NT2/D1 (cell line): ENCODE data around the gene FPGS.

Experiments
- DNase-seq: peaks from one replicate; pipeline ENCODE4 v3.0.0-alpha.2; 2011; ENCODE audit warnings: low read depth, low spot score
- H3K27me3 ChIP-seq: 2 replicates; pipeline ENCODE4 v1.6.0; 2011; ENCODE audit warnings: mild to moderate bottlenecking; ENCODE audit not compliant: insufficient read length, insufficient read depth
- H3K36me3 ChIP-seq: 2 replicates; pipeline ENCODE4 v1.6.1; 2011; ENCODE audit warnings: mild to moderate bottlenecking, low read length, mixed read lengths; ENCODE audit not compliant: insufficient read depth, insufficient read length
- H3K4me1 ChIP-seq: 2 replicates; pipeline ENCODE4 v1.5.1; 2011; ENCODE audit not compliant: insufficient read depth, insufficient read length
- H3K4me3 ChIP-seq: 2 replicates; pipeline ENCODE4 v1.5.1; 2011; ENCODE audit warnings: low read depth; ENCODE audit not compliant: insufficient read length
- H3K9ac ChIP-seq: 2 replicates; pipeline ENCODE4 v1.6.0; 2011; ENCODE audit warnings: low read depth; ENCODE audit not compliant: insufficient read length
- H3K9me3 ChIP-seq: 2 replicates; pipeline ENCODE4 v1.5.1; 2011; ENCODE audit warnings: mild to moderate bottlenecking, low read length; ENCODE audit not compliant: insufficient read depth
- SUZ12 ChIP-seq: IDR thresholded peaks from 2 replicates; pipeline ENCODE4 v1.6.1; 2011; ENCODE audit not compliant: insufficient read length, insufficient read depth; ENCODE audit errors: extremely low read depth
- YY1 ChIP-seq: IDR thresholded peaks from 2 replicates; pipeline ENCODE4 v1.6.1; 2011; ENCODE audit not compliant: insufficient read length, insufficient read depth
- ZNF274 ChIP-seq: IDR thresholded peaks from 2 replicates; pipeline ENCODE4 v1.6.1; 2011; ENCODE audit warnings: mild to moderate bottlenecking, low read depth, low read length

The FPGS gene

DNA sequence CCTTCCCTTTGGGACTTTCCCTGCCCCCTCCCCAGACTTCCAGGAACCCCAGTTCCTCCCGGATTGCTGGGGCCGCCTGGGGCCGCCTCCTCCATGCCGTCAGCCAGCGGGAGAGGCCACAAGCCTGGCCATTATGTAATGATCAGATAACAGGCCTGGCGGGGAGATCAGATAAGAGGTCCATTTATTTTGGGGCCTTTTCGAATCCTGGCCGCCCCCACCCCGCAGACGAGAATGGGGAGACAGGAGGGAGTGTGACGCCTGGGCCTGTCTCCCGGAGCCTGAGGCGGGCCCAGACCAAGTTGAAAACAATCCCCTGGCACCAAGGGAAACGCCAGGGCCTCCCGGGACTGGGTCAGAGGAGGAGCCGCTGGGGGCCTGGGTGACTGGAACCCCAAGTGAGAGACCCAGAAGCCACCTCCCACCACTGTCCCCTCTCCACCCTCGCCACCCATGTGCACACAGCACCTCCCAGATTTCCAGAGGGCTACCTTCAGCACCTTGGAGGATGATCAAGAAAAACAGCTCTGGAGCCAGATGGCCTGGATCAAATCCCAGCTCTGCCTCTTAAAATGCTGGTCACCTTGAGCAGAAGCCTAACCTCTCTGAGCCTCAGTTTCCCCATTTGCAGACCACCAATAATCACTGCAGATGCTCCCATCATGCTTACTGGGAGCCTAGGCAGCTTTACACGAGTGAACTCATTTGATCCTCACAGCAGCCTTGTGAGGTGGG, 43.9 kb downstream of the FPGS start:
- TF ChIP-seq ZNF274 (no peak), YY1 (no peak), SUZ12 (no peak)
- Histone ChIP-seq H3K9me3 (peaks cover 20% of the 10 kb centered on the region; the same call in 1 of the 2 replicates), H3K4me3 (no peak overlapping the region), H3K4me1 (peaks cover 8% of the 10 kb centered on the region), H3K36me3 (no peaks in the 10 kb centered on the region), H3K9ac (no peak overlapping the region), H3K27me3 (no peaks in the 10 kb centered on the region)
- no peak for DNase-seq

DNA sequence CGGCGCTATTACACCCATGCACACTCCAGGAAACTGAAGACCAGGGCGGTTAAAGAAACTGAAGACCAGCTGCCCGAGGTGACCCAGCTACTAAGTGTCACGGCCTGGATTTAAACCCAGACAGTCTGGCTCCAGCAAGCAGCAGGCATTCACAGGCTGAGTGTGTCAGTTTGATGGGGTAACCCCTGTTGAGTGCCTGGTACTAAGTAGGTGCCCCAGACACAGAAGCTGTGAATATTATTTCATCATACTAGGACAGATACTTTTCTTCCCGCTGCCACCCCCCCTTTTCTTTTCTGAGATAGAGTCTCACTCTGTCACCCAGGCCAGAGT, 44.5 kb downstream of the FPGS start:
- H3K4me1 ChIP-seq, result peaks cover 8% of the 10 kb centered on the region
- no peaks in the 10 kb centered on the region for H3K27me3 ChIP-seq
- peaks cover 20% of the 10 kb centered on the region; the same call in 1 of the 2 replicates for H3K9me3 ChIP-seq
- H3K36me3 ChIP-seq, result no peaks in the 10 kb centered on the region
- no peak overlapping the region for H3K4me3 ChIP-seq
- peak overlapping the region; percentile 43 for H3K9ac ChIP-seq
- DNase-seq, result no peak
- no peak for TF ChIP-seq YY1
- no peak for TF ChIP-seq ZNF274
- no peak for TF ChIP-seq SUZ12

DNA sequence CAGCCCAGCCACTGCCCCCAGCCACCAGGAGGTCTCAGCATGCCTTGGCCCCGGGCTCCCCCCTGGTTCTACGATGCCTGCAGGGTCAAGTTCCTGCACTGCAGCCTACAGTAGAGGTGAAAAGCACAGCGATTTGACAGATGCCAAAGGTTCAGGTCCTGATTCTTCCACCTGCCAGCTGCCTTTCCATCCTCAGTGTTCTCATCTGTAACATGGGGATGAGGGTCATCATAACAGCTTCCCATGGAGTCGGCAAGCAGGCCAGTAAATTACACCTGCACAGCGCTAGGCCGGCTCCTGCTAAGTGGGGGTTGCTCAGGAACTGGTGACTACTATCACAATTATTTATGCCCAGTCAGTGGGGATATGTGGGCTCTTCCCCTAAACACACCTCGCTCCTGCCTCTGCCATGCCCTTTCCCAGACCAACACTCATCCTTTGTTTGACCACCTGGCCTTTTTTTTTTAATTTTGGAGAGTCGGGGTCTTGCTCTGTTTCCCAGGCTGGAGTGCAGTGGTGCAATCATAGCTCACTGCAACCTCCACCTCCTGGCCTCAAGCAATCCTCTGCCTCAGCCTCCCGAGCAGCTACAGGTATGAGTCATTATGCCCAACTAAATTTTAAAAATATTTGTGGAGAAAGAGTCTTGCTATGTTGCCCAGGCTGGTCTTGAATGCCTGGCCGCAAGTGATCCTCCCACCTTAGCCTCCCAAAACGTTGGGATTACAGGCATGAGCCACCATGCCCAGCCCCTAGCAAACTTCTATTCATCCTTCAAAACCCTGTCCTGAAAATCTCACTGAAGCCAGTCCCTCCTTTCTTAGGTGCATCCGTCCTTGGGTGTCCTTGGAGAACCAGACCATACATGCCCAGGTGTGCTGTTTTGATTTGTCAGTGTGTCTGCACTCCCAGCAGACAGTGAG, 45.4 kb downstream of the FPGS start:
- Histone ChIP-seq H3K36me3 (no peaks in the 10 kb centered on the region), H3K27me3 (no peaks in the 10 kb centered on the region), H3K9ac (no peak overlapping the region), H3K4me3 (no peak overlapping the region), H3K9me3 (peaks cover 20% of the 10 kb centered on the region; the same call in 1 of the 2 replicates), H3K4me1 (peaks cover 8% of the 10 kb centered on the region)
- TF ChIP-seq SUZ12 (no peak), ZNF274 (no peak), YY1 (no peak)
- no peak for DNase-seq

DNA sequence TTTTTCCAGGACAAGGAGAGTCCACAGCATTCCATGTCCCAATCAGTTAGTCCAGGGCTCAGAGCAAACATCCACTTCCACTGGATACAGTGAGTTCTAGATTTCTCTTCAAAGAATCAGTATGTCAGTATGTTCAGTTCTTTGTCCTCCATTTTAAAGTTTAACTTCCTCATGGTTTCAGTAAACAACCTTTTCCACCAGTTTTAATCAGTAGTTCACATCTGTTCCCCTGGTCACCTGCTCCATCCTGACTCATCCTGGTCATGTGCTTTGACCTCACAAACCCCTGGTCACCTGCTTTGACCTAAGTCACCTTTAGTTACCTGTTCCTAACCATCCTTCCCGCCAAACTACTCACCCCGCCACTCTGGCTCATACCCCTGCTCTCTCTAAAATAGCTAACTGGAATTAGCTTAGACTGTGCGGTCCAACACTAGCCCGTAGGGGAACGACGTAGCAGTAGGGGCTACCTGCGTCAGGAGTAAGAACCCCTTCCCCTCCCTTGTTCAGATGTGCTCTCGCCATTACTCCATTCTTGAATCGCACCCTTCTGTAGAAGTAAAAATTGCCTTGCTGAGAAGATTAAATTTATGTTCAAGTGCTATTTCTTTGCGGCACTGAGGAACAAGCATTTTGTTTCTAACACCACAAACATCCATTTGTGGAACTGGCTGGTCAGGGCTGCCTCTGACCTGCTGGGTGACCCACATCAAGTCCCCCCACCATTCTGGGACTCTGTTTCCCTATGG, 46.2 kb downstream of the FPGS start:
- no peaks in the 10 kb centered on the region for H3K36me3 ChIP-seq

DNA sequence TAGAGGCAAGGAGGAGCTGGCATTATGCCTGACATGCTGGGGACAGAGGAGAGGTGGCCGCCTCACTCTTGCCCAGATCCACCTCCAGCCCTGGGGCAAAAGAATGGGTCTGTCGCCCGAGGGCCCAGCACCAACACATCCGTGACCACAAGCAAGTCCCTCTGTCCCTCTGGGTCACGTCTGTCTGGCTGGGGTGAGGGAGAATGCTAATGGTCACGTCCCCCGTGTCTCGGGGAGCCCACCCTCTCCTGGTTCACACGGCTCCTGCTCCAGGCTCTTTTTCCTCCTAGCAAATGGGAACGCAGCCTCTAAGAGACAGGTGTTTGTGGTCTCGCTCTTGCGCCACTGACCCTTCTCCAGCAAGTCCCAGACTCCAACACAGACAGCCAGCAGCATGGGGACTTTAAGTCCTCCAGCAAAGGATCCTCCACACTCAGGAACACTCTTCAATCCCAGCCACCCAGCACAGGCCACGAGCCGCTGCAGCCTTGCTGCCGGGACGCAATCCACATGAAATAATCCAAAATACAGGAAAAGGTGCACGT, 47.7 kb downstream of the FPGS start:
- peaks cover 10% of the 10 kb centered on the region for H3K4me1 ChIP-seq
- no peaks in the 10 kb centered on the region for H3K27me3 ChIP-seq
- DNase-seq, result no peak
- no peak overlapping the region for H3K9ac ChIP-seq
- no peak overlapping the region for H3K4me3 ChIP-seq
- no peaks in the 10 kb centered on the region for H3K36me3 ChIP-seq
- H3K9me3 ChIP-seq, result peaks cover 20% of the 10 kb centered on the region; the same call in 1 of the 2 replicates
- no peak for TF ChIP-seq YY1
- TF ChIP-seq ZNF274, result no peak
- no peak for TF ChIP-seq SUZ12

More for the DNA sequence above, 46.2 kb downstream of the FPGS start:
- TF ChIP-seq YY1 (no peak), ZNF274 (no peak), SUZ12 (no peak)
- no peak overlapping the region for H3K4me3 ChIP-seq
- no peak overlapping the region for H3K9ac ChIP-seq
- DNase-seq, result no peak
- H3K4me1 ChIP-seq, result peaks cover 12% of the 10 kb centered on the region
- H3K27me3 ChIP-seq, result no peaks in the 10 kb centered on the region
- peaks cover 20% of the 10 kb centered on the region; the same call in 1 of the 2 replicates for H3K9me3 ChIP-seq

DNA sequence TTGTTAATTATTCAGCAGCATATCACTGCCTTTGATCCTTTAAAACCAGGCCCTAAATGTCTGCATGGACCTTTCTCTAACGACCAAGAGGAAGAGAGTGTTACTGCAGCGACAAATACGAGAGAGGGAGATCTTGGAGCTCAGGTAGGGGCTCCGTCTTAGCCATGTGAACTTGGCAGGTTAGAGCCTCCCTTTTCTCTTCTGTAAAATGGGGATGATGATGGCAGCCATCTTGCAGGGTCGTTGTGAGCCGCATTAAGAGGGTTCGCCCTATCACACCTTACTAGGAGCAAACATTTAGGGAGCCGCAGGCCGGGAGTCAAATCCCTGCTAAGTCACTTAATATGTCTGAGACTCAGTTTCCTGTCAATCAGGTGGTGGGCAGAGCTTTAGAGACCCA, 50.1 kb downstream of the FPGS start:
- Histone ChIP-seq H3K27me3 (no peaks in the 10 kb centered on the region), H3K9ac (no peak overlapping the region), H3K9me3 (peaks cover 20% of the 10 kb centered on the region; the same call in 1 of the 2 replicates), H3K36me3 (no peaks in the 10 kb centered on the region), H3K4me1 (peaks cover 10% of the 10 kb centered on the region), H3K4me3 (no peak overlapping the region)
- TF ChIP-seq YY1 (no peak), ZNF274 (no peak), SUZ12 (no peak)
- DNase-seq, result no peak
